ENCODE results near the gene TNP2. TPM values are rescaled to one million over a fixed set of nuclear protein-coding genes. Genes with fewer than 3 reads are reported as not detected.

TNP2 gene
- total RNA-seq, 1 donor from 2014 or later, result not detected

- Histone ChIP-seq H3K4me3 (no peak overlapping the region), H3K27ac (replicated peaks) (no peak overlapping the region), H3K9me3 (replicated peaks) (no peaks in the 10 kb centered on the region), H3K4me1 (peaks cover 25% of the 10 kb centered on the region), H3K27me3 (ENCODE audit: low read depth) (no peaks in the 10 kb centered on the region), H3K36me3 (no peaks in the 10 kb centered on the region)
- DNase-seq, result no peak
- no peak for TF ChIP-seq CTCF (IDR thresholded peaks at IDR 0.05; ENCODE audit: borderline replicate concordance)
- intact Hi-C loops (cut with micrococcal nuclease), result loop anchor here (10.0 kb wide), 1 partner anchor 104 kb away; no protein-coding TSS in a partner anchor
Measured at GRCh38 chr16:11250786-11251524, 18.2 kb downstream of the TNP2 start.

GRCh38 chr16:11250091-11250785 is 18.9 kb downstream of the TNP2 start:
- DNase-seq, result no peak
- H3K27ac ChIP-seq (replicated peaks), result no peak overlapping the region
- no peaks in the 10 kb centered on the region for H3K27me3 ChIP-seq (ENCODE audit: low read depth)
- intact Hi-C loops (cut with micrococcal nuclease), result loop anchor here (10.0 kb wide), 1 partner anchor 105 kb away; no protein-coding TSS in a partner anchor
- no peaks in the 10 kb centered on the region for H3K9me3 ChIP-seq (replicated peaks)
- TF ChIP-seq CTCF (IDR thresholded peaks at IDR 0.05; ENCODE audit: borderline replicate concordance), result no peak
- H3K4me1 ChIP-seq, result peaks cover 19% of the 10 kb centered on the region
- no peaks in the 10 kb centered on the region for H3K36me3 ChIP-seq
- H3K4me3 ChIP-seq, result no peak overlapping the region

- Histone ChIP-seq H3K27me3 (ENCODE audit: low read depth) (no peaks in the 10 kb centered on the region), H3K4me1 (peaks cover 11% of the 10 kb centered on the region), H3K36me3 (no peaks in the 10 kb centered on the region), H3K27ac (replicated peaks) (no peak overlapping the region), H3K9me3 (replicated peaks) (no peaks in the 10 kb centered on the region), H3K4me3 (no peak overlapping the region)
- intact Hi-C loops (cut with micrococcal nuclease), result loop anchor here (10.0 kb wide), 1 partner anchor 105 kb away; no protein-coding TSS in a partner anchor
- DNase-seq, result no peak
- TF ChIP-seq CTCF (IDR thresholded peaks at IDR 0.05; ENCODE audit: borderline replicate concordance), result no peak
Measured at GRCh38 chr16:11249233-11250061, 19.7 kb downstream of the TNP2 start.

- Histone ChIP-seq H3K27me3 (ENCODE audit: low read depth) (no peaks in the 10 kb centered on the region), H3K27ac (replicated peaks) (no peak overlapping the region), H3K4me1 (no peaks in the 10 kb centered on the region), H3K9me3 (replicated peaks) (no peaks in the 10 kb centered on the region), H3K4me3 (no peak overlapping the region), H3K36me3 (no peaks in the 10 kb centered on the region)
- intact Hi-C loops (cut with micrococcal nuclease), result no loop called here
- DNase-seq, result no peak
- no peak for TF ChIP-seq CTCF (IDR thresholded peaks at IDR 0.05; ENCODE audit: borderline replicate concordance)
Measured at GRCh38 chr16:11248133-11248532, 21.0 kb downstream of the TNP2 start.

- Histone ChIP-seq H3K27me3 (ENCODE audit: low read depth) (no peaks in the 10 kb centered on the region), H3K36me3 (no peaks in the 10 kb centered on the region), H3K27ac (replicated peaks) (no peak overlapping the region), H3K9me3 (replicated peaks) (no peaks in the 10 kb centered on the region), H3K4me1 (no peaks in the 10 kb centered on the region), H3K4me3 (no peak overlapping the region)
- no peak for TF ChIP-seq CTCF (IDR thresholded peaks at IDR 0.05; ENCODE audit: borderline replicate concordance)
- no peak for DNase-seq
- intact Hi-C loops (cut with micrococcal nuclease), result no loop called here
Measured at GRCh38 chr16:11245988-11246387, 23.1 kb downstream of the TNP2 start.
